ENCODE results near the gene TBX4.
"Not testable (repeated sequence)": the region's sequence is repeated elsewhere in the genome, so short reads cannot be mapped to it uniquely, and the experiment has no call there.

The TBX4 gene

DNA sequence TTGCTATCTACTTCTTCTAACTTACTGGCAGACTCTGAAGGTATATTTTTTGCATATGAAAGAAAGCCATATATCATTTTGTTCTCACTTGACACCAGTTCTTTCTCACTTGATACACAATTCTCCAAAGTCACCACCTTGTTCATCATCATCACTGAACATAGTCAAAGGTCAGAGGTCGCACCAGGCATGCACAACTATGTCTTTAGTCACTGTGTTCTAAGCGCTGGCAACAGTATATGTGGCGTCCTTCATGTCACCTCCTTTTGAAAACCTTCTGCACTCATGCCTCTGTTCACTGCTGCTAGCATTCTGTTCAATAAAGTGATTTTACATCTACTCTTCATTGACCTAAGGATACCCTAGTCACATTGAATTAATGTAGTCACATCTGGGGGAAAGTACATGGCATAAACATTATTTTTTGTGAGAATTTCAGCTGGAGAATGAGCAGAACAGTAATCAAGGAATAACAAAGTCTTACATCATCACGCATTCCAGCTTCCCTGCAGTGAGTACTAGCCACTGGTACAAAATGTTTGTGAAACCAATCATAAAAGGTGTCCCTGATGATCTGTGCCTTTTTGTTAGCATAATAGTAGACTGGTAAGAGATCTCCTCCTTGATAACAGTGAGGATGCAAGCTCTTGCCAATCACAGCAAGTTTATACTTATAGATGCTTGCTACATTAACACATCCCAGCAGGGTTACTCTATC, 20.5 kb upstream of the TBX4 start:
- no peak for FAIRE-seq

DNA sequence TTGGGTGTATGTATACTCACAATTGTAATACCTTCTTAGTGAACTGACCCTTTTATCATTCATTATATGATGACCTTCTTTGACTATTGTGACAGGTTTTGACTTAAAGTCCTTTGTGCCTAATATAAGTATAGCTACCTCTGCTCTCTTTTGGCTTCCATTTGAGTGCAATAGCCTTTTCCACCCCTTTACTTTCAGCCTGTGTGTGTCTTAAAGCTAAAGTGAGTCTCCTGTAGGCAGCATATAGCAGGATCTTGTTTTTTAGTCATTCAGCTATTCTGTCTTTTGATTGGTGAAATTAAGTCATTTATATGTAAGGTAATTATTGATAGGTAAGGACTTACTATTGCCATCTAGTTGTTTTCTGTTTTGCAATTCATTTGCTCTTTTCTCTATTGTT, 15.9 kb upstream of the TBX4 start:
- no peak for FAIRE-seq

- FAIRE-seq: no peak
Observed at GRCh38 chr17:61436995-61437704, 15.1 kb upstream of the TBX4 start.

- FAIRE-seq: no peak
Observed at GRCh38 chr17:61440697-61441096, 11.5 kb upstream of the TBX4 start.

DNA sequence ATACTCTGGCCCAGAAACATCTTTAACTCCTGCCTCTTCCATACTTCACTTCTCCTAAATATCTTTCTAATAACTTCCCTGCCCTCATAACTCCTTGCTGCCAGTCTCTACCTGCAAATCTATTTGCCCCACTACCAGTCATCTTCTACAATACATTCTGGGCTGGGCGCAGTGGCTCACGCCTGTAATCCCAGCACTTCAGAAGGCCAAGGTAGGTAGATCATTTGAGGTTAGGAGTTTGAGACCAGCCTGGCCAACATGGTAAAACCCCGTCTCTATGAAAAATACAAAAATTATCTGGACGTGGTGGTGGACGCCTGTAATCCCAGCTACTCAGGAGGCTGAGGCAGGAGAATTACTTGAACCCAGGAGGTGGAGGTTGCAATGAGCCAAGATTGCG, 10.7 kb upstream of the TBX4 start:
- FAIRE-seq: not testable (repeated sequence)

DNA sequence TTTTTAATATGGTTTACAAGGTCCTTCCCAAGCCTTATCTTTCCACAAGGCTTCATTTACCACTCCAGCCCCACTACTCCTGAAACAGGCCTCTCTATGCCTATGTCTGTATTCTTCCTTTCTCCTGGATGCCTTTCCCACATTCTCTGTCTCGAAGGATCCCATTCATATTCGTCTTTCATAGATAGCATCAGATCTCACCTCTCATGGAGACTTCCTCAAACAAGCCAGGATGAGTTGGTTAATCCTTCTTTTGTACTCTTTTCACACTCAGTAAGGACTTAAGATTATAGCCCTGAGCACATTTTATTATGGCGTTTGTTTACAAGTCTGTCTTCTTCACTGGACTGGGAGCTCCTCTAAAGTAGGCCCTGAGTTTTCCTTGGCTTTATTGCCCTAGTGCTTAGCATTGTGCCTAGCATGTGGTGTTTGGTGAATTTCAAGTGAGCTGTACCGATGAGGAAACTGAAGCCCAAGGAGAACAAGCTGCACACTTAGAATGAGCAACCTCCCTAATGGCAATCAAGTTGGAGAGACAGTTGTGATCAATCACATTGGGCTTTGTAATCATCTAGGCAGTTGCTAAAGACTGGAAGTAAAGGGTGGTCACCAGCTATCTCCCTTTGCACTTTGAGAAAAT, 10.0 kb upstream of the TBX4 start:
- no peak for FAIRE-seq

- FAIRE-seq: no peak
Observed at GRCh38 chr17:61442878-61443474, 9.2 kb upstream of the TBX4 start.

- no peak for FAIRE-seq
Observed at GRCh38 chr17:61443475-61443882, 8.7 kb upstream of the TBX4 start.

DNA sequence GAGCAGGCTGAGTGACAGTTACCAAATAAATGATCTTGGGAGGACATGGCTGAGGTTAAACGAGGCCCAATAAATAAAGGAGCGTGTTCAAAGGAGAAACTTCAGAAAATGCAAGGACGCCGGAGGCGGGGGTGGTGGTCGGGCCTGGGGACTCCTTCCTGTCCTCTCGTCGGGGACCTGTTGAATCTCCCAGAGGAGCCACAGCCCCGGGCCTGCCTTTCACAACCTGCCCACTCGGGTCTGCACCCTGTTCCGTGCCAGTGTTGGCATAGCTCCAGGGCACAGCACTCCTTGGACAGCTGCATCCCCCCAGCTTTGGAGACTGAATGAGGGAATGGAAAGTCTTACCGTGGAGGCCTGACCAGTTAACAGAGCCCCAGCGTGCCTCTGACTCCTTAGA, 8.1 kb upstream of the TBX4 start:
- FAIRE-seq: no peak

DNA sequence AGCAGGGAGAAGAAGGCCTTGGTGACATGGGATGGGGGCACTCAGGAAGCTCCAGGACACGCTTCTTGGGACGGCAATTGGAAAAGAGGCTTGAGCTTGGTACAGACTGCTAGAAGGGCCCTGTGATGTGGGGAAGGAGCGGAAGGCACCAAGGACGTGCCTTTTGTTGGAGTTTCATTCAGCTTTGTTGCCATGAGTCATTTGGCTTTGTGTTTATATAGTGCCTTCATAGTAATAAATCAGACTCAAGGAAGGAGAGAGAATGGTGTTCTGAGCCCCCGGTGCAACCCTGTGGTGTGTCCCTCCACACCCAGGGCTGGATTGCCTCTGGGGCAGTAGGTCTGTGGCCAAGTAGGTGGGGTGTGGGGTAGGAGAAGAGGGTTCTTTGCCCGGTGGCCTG, 7.4 kb upstream of the TBX4 start:
- no peak for FAIRE-seq

DNA sequence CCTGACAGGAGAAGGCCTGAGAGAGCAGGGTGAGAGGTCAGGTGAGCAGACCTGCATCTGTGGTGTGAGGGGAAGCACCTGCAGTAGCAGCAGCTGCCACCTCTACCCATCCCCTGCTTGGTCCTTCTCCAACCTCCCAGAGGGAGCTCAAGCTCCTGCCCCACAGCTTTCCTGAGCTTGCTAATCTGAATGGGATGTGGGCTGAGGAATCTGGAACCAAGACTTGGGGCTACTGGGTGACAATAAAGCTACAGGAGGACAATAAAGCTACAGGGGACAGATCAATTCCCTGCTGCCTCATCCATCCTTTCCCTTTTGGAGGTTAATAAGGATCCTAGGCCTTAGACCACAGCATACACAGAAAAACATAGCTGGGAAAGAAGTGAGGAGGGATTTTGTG, 4.9 kb upstream of the TBX4 start:
- no peak for FAIRE-seq

DNA sequence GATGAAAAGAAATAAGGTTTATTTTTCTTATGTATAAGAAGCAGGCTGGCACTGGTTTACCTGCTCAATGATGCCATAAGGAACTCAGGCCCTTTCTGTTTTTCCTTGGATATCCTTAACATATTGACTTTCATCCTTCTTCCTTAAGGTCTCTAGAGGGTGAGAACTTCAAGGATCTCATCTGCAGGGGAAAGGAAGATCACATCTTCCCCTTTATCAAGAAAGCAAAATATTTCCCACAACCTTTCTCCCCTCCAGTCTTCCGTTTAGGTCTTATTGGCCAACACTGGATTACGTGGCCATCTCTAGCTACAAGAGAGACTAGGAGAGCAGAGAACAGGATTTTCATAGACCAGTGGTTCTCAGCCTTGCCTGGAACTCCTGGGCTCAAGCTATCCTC, 4.2 kb upstream of the TBX4 start:
- no peak for FAIRE-seq

- not testable (repeated sequence) for FAIRE-seq
Observed at GRCh38 chr17:61449140-61449539, 3.1 kb upstream of the TBX4 start.

GRCh38 chr17:61449707-61450640, 2.2 kb upstream of the TBX4 start:
- FAIRE-seq: no peak

DNA sequence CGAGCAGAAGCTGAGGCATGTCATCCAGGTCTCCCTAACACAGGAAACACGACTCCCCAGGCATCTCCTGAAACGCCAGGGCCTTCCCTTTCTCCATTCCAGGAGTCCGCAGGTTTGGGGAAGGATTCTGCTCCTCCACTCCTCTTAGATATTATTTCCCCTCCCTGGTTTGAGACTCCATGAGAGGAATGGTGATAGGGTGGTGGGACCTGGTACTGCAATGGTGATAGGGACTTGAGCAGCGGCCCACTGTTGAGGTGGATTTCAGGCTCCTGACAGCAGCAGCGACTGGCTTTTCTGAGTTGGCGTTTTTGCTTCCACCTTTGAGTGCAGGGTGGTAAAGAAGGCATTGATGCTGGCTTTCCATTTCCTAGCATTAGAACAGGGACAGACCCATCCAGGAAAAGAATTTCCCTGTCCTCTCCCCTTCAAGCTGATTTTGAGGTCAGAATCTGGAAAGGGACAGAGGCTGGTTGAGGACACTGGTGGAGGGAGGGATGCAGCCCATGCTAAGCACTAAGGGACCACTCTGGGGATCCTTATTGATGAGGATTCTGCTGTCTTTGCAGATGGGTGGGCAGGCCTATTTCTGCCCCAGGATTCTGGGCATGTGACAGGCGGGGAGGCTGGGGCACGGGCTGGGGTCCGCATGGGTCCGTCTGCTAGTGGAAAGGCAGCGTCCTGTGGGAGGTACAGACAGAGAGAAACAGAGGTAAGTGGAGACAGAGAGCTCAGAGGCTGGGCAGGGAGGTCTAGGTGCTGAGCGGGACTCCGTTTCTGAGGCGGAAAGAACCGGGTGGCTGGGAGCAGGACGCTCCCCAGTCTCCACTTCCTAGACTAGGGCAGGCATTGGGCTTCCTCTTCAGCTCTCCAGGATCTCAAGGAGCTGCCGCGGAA, 1.3 kb upstream of the TBX4 start:
- FAIRE-seq: no peak

DNA sequence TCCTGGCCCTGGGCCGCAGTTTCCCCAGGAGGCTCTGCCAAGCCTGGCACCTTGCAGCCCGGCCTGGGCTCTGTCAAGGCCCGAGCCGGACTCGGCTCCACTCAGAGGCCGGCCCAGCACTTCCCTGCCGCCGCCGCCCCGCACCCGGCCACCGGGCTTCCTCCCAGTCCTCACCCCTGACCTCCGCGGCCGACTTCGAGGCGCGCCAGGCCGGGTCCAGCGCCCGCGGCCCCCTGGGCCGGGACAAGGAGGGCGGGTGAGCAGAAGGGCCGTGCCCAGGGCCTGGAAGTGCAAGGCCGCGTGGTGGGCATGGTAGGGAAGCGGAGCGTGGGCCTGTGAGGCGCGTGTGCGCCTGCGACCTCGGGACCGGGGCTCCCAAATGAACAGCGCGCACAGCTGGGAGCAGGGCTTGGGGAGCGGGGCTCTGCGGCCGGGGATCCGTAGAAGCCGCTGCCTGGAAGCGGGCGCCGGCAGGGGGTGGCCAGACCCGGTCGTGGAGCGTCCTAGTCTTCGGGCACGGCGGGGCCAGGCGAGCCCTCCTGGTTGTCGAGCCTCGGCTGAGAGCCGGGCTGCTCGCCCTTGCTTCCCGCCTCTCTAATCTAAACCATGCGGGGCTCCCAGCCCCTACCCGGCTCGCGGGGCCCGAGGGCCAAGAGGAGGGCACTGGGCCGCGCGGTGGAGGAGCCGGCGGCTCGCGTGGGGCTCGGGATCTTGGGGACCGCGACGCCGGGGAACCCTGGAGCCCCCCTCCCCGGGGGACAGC, 503 bp upstream of the TBX4 start:
- no peak for FAIRE-seq

DNA sequence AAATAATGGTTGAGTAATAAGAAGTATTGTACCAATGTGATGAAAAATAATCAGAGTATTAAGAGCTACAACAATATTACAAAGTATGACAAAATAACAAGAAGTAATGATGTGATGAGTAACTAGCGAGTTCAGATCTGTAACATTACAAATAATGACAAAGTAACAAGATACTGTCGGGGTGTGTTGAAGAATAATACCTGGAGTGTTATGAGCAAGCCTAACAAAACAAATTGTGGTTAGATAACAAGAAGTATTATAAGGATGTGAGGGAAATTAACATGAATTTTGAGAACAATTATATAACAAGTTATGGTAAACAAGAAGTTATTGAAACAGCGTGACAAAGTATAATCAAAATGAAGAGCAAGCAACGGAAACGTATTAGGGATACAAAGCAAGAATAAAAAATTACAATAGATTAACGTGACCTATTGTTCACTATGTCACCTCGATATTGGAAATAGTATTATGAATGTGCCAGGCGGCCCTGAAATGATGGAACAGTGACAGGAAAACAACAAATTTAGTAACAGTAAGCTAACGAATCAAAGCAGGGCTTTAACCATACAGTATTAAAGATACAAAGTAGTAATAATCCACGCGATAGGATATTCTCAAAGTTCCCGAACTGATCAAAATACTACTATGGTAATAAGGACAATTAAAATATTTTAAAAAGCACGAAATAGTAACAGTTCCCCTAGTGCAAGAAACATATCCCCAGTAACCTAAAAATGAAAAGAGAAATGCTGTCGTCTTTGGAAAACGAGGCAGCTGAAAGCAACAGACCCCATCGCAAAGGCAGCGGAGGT, 1.6 kb downstream of the TBX4 start:
- FAIRE-seq: no peak

DNA sequence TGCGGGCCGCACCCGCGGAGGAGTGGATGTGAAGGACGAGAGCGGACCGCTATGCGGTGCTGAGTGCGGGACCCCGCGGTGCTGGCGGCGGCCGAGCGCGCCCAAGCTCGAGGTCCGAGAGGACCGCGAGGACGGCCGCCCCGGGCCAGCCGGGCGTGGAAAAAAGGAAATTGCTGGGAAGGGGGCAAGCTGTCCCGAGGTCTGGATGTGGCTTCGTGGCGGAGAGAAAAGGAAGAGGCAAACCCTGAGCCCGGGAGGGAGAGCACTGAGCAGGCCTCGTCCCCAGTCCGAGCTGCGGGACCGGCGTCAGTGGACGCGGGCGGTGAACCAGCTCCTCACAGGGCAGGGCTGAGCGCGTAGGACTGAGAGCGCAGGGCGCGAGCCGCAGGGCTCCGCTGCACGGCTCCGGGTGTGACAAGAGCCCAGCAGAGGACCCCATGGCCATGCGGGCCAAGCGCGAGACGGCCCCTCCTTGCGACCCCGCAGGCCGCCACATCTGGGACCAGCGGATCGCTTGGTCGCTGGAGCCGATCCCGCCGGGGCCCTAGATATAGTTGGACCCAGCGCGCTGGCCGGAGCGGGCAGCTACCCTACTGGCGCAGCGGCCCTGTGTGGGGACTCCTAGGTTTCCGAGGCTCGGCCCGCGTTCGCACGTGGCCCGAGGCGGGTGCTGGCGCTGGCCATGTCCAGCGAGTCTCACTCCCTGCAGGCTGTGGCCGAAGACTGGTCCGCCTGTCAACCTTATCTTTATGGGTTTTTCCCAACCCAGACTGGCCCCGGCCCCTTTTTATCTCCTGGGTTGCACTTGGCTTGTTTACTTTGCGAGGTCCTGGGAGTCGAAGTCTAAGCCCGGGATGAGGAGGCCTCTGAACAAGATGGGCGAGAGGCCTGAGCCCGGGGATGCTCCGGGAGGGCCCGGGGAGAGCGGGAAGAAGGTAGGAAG, 2.4 kb downstream of the TBX4 start:
- FAIRE-seq: no peak

All from endometrium (tissue), 2 donors.